ENCODE measurements around the gene CAMSAP3. TPM values are rescaled to one million over a fixed set of nuclear protein-coding genes. Genes with fewer than 3 reads are reported as not detected.
A peak's percentile ranks its signal among the peaks of the same experiment; 100 is the strongest.

CAMSAP3 gene
- polyA plus RNA-seq, 1 of the 3 experiments (the other 2 are of a cell fraction) = 0.08 TPM

GRCh38 chr19:7562646-7563393 lies 32.8 kb upstream of the CAMSAP3 start:
- H3K79me2 ChIP-seq (ENCODE audit: insufficient read depth) = no peaks in the 10 kb centered on the region
- H3K9ac ChIP-seq = no peak overlapping the region
- no peaks in the 10 kb centered on the region for H3K27me3 ChIP-seq (ENCODE audit: insufficient read depth)
- peaks cover 21 to 22% of the 10 kb centered on the region in 2 experiments for H3K36me3 ChIP-seq (replicated peaks in 1 of 2; ENCODE audit: control insufficient read depth in 1 of 2, insufficient read depth in 2 of 2, low read length in 1 of 2)
- no peak overlapping the region for H3K27ac ChIP-seq (ENCODE audit: low read depth in 2 of 2, low read length in 1 of 2)
- no peak for DNase-seq
- TF ChIP-seq, protein P1, sequence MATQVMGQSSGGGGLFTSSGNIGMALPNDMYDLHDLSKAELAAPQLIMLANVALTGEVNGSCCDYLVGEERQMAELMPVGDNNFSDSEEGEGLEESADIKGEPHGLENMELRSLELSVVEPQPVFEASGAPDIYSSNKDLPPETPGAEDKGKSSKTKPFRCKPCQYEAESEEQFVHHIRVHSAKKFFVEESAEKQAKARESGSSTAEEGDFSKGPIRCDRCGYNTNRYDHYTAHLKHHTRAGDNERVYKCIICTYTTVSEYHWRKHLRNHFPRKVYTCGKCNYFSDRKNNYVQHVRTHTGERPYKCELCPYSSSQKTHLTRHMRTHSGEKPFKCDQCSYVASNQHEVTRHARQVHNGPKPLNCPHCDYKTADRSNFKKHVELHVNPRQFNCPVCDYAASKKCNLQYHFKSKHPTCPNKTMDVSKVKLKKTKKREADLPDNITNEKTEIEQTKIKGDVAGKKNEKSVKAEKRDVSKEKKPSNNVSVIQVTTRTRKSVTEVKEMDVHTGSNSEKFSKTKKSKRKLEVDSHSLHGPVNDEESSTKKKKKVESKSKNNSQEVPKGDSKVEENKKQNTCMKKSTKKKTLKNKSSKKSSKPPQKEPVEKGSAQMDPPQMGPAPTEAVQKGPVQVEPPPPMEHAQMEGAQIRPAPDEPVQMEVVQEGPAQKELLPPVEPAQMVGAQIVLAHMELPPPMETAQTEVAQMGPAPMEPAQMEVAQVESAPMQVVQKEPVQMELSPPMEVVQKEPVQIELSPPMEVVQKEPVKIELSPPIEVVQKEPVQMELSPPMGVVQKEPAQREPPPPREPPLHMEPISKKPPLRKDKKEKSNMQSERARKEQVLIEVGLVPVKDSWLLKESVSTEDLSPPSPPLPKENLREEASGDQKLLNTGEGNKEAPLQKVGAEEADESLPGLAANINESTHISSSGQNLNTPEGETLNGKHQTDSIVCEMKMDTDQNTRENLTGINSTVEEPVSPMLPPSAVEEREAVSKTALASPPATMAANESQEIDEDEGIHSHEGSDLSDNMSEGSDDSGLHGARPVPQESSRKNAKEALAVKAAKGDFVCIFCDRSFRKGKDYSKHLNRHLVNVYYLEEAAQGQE (IDR thresholded peaks at IDR 0.05; ENCODE audit: low read depth, low read length) = peak; percentile 99
- TF ChIP-seq RXRA (IDR thresholded peaks at IDR 0.05; ENCODE audit: borderline replicate concordance, low read depth) = no peak
- no peak for TF ChIP-seq TCF12 (IDR thresholded peaks at IDR 0.05)
- WGBS (ENCODE audit: low lambda C conversion rate) = 89% methylated on average over 15 of the region's 16 CpGs
- CTCF ChIA-PET = interaction anchor here (1.9 to 13.0 kb wide), 3 partner anchors 118 to 237 kb away, joined by 7 to 171 read pairs (median 116); partner anchors contain the start of gene TRAPPC5
- no peaks in the 10 kb centered on the region for H3K9me2 ChIP-seq
- no peak overlapping the region for H3K4me2 ChIP-seq
- H3K4me1 ChIP-seq (ENCODE audit: control insufficient read depth in 1 of 2, insufficient read depth in 2 of 2, low read depth in 1 of 2, low read length in 1 of 2) = no peaks in the 10 kb centered on the region
- H2AFZ ChIP-seq (ENCODE audit: low read depth) = no peak overlapping the region
- no peaks in the 10 kb centered on the region for H3K9me3 ChIP-seq
- POLR2A ChIA-PET = interaction anchor here (0.6 kb wide), 2 partner anchors 79 to 214 kb away, joined by 3 to 4 read pairs; partner anchors contain the start of gene ARHGEF18
- 0 out of 2 replicates have a peak, but pooled peaks cover 3% of the 10 kb centered on the region for H4K20me1 ChIP-seq (ENCODE audit: insufficient read depth)
- no peaks in the 10 kb centered on the region for H3F3A ChIP-seq (replicated peaks; ENCODE audit: insufficient read depth)
- H3K4me3 ChIP-seq (ENCODE audit: low read depth in 2 of 2, low read length in 1 of 2) = no peak overlapping the region

DNA sequence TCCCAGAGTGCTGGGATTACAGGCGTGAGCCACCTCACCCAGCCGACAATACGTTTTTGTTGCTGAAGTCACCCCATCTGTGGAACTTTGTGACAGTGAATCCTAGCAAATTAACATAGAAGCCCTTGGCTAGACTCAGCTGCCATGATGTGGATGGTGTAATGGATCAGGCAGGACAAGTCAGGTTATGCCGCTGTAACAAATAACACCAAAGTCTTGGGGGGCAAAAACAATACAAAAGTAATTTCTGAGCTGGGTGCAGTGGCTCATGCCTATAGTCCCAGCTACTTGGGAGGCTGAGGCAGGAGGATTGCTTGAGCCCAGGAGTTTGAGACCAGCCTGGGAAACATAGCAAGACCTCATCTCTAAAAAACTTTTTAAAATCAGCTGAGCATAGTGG lies 30.8 kb upstream of the CAMSAP3 start:
- Histone ChIP-seq H4K20me1 (ENCODE audit: insufficient read depth) (0 out of 2 replicates have a peak, but pooled peaks cover 3% of the 10 kb centered on the region), H3K9ac (no peak overlapping the region), H3K4me1 (ENCODE audit: control insufficient read depth in 1 of 2, insufficient read depth in 2 of 2, low read depth in 1 of 2, low read length in 1 of 2) (no peaks in the 10 kb centered on the region), H3K79me2 (ENCODE audit: insufficient read depth) (no peaks in the 10 kb centered on the region), H3K27ac (ENCODE audit: low read depth in 2 of 2, low read length in 1 of 2) (no peak overlapping the region), H3K27me3 (ENCODE audit: insufficient read depth) (no peaks in the 10 kb centered on the region), H3K4me3 (ENCODE audit: low read depth in 2 of 2, low read length in 1 of 2) (no peak overlapping the region), H2AFZ (ENCODE audit: low read depth) (no peak overlapping the region), H3K9me3 (no peaks in the 10 kb centered on the region), H3K36me3 (replicated peaks in 1 of 2; ENCODE audit: control insufficient read depth in 1 of 2, insufficient read depth in 2 of 2, low read length in 1 of 2) (peaks cover 10% of the 10 kb centered on the region in 2 experiments), H3K4me2 (no peak overlapping the region), H3F3A (replicated peaks; ENCODE audit: insufficient read depth) (no peaks in the 10 kb centered on the region), H3K9me2 (no peaks in the 10 kb centered on the region)
- CTCF ChIA-PET = interaction anchor here (1.1 to 13.0 kb wide), 4 partner anchors 88 to 235 kb away, joined by 3 to 171 read pairs (median 60); partner anchors contain the start of gene TRAPPC5
- DNase-seq = no peak
- POLR2A ChIA-PET = no interaction called here
- WGBS (ENCODE audit: low lambda C conversion rate) = 75% methylated on average over 4 of the region's 4 CpGs
- no peak for TF ChIP-seq RCOR1 (IDR thresholded peaks at IDR 0.05; ENCODE audit: low read length)
- TF ChIP-seq RFX5 (IDR thresholded peaks at IDR 0.05; ENCODE audit: low read length) = no peak
- no peak for TF ChIP-seq TEAD4 (IDR thresholded peaks at IDR 0.05; ENCODE audit: borderline replicate concordance, insufficient read depth)

Data from SK-N-SH (cell line).